IMR-90 (cell line): Measurements from ENCODE around the gene ANK3. TPM values are rescaled to one million over a fixed set of nuclear protein-coding genes. Genes with fewer than 3 reads are reported as not detected.

Experiments
- ATAC-seq: fragments of 200-7000 bp; cut with Tn5 transposase; 2 replicates; pipeline ENCODE4 v1.9.1; 2020; ENCODE audit warnings: low read depth, mild to moderate bottlenecking, moderate library complexity
- BruUV-seq: library from RNA; stranded (reverse); fragments of 400-500 nt; replicated peaks from 2 replicates; lab custom pipeline; 2021; lab: Mats Ljungman, UMichigan
- CTCF ChIA-PET: fragments of 300-600 bp; formaldehyde crosslinking; extraction: SDS; loops from one replicate; lab custom pipeline; 2021; ENCODE audit warnings: antibody characterized with exemption; lab: Yijun Ruan, JAX
- POLR2A ChIA-PET: fragments of 300-600 bp; sonication (Branson Sonifier 250); formaldehyde crosslinking; loops from one replicate; lab custom pipeline; 2022; ENCODE audit warnings: antibody characterized with exemption; ENCODE audit not compliant: unreplicated experiment; lab: Charles Lee
- DNase-seq: peaks from one replicate; pipeline ENCODE4 v3.0.0; 2013
- H2AFZ ChIP-seq: replicated peaks from 2 replicates; pipeline ENCODE3; 2013; ENCODE audit warnings: low read length, mild to moderate bottlenecking; ENCODE audit not compliant: poor library complexity
- H2AK5ac ChIP-seq: 2 replicates; pipeline ENCODE4 v1.6.1; 2013; ENCODE audit warnings: low read depth, low read length, inconsistent platforms
- H2AK9ac ChIP-seq: replicated peaks from 2 replicates; pipeline ENCODE3; 2013; ENCODE audit warnings: mild to moderate bottlenecking, low read depth, low read length, moderate library complexity; ENCODE audit not compliant: poor library complexity
- H2BK120ac ChIP-seq: 2 replicates; pipeline ENCODE4 v1.6.1; 2013; ENCODE audit warnings: low read depth, low read length, inconsistent platforms
- H2BK15ac ChIP-seq: 3 replicates; pipeline ENCODE4 v1.6.1; 2013; ENCODE audit warnings: low read depth, low read length, inconsistent platforms
- H2BK20ac ChIP-seq: 2 replicates; pipeline ENCODE4 v1.6.1; 2013; ENCODE audit warnings: low read depth, mild to moderate bottlenecking, inconsistent platforms, low read length, moderate library complexity
- H2BK5ac ChIP-seq: 2 replicates; pipeline ENCODE4 v1.6.1; 2013; ENCODE audit warnings: mild to moderate bottlenecking, low read depth, low read length, inconsistent platforms; ENCODE audit not compliant: poor library complexity, severe bottlenecking
- H3K14ac ChIP-seq: replicated peaks from 2 replicates; pipeline ENCODE4 v1.6.1; 2013; ENCODE audit warnings: low read depth, low read length, inconsistent platforms
- H3K18ac ChIP-seq: 2 replicates; pipeline ENCODE4 v1.6.1; 2013; ENCODE audit warnings: low read depth, low read length, control low read depth
- H3K23ac ChIP-seq: 2 replicates; pipeline ENCODE4 v1.6.1; 2013; ENCODE audit warnings: low read depth, low read length, inconsistent platforms
- H3K27ac ChIP-seq: 2 replicates; pipeline ENCODE4 v1.5.1; 2013; ENCODE audit warnings: mild to moderate bottlenecking, control low read depth, low read length; ENCODE audit not compliant: insufficient read depth
- H3K27me3 ChIP-seq: 2 replicates; pipeline ENCODE4 v1.6.1; 2013; ENCODE audit warnings: low read length; ENCODE audit not compliant: control insufficient read depth, insufficient read depth
- H3K36me3 ChIP-seq: 2 replicates; pipeline ENCODE4 v1.6.1; 2013; ENCODE audit warnings: low read length, mixed read lengths; ENCODE audit not compliant: control insufficient read depth, insufficient read depth
- H3K4ac ChIP-seq: 2 replicates; pipeline ENCODE4 v1.6.1; 2013; ENCODE audit warnings: low read depth, low read length, inconsistent platforms
- H3K4me1 ChIP-seq: 2 replicates; pipeline ENCODE4 v1.6.1; 2013; ENCODE audit warnings: low read length, mixed read lengths; ENCODE audit not compliant: control insufficient read depth, insufficient read depth
- H3K4me2 ChIP-seq: 2 replicates; pipeline ENCODE4 v1.6.1; 2013; ENCODE audit warnings: low read depth, mild to moderate bottlenecking, control low read depth, low read length, moderate library complexity
- H3K4me3 ChIP-seq: 2 replicates; pipeline ENCODE4 v1.5.1; 2013; ENCODE audit warnings: low read depth, mild to moderate bottlenecking, control low read depth, low read length, moderate library complexity; ENCODE audit not compliant: insufficient read depth
- H3K56ac ChIP-seq: 2 replicates; pipeline ENCODE4 v1.6.1; 2013; ENCODE audit warnings: low read length, inconsistent platforms; ENCODE audit not compliant: insufficient read depth; ENCODE audit errors: extremely low read depth
- H3K79me1 ChIP-seq, 2 experiments: 2 replicates each; pipeline ENCODE4 v1.6.1; 2013; ENCODE audit warnings: low read length in 2 of 2, inconsistent platforms in 1 of 2, low read depth in 1 of 2
- H3K9ac ChIP-seq: 2 replicates; pipeline ENCODE4 v1.6.1; 2013; ENCODE audit warnings: low read depth, low read length, control low read depth
- H3K9me1 ChIP-seq: 2 replicates; pipeline ENCODE4 v1.6.1; 2013; ENCODE audit warnings: low read length, inconsistent platforms; ENCODE audit not compliant: insufficient read depth
- H3K9me3 ChIP-seq: 2 replicates; pipeline ENCODE4 v1.6.1; 2013; ENCODE audit warnings: low read length; ENCODE audit not compliant: control insufficient read depth, insufficient read depth
- H4K20me1 ChIP-seq: 2 replicates; pipeline ENCODE4 v1.6.1; 2013; ENCODE audit warnings: low read length, inconsistent platforms; ENCODE audit not compliant: insufficient read depth
- H4K5ac ChIP-seq: 2 replicates; pipeline ENCODE4 v1.6.1; 2013; ENCODE audit warnings: mild to moderate bottlenecking, low read depth, low read length, control low read depth
- H4K8ac ChIP-seq, 2 experiments: 2 replicates each; pipeline ENCODE4 v1.6.1; 2013; ENCODE audit warnings: low read depth in 2 of 2, low read length in 2 of 2, control low read depth in 1 of 2, inconsistent platforms in 1 of 2
- H4K91ac ChIP-seq: 2 replicates; pipeline ENCODE4 v1.6.1; 2013; ENCODE audit warnings: low read depth, low read length, inconsistent platforms; ENCODE audit not compliant: insufficient read depth
- BHLHE40 ChIP-seq: fragments of 150-350 bp; IDR thresholded peaks from 2 replicates; pipeline ENCODE4 v1.6.1; 2016; ENCODE audit warnings: mild to moderate bottlenecking, low read depth, low read length
- CEBPB ChIP-seq: IDR thresholded peaks from 2 replicates; pipeline ENCODE4 v1.6.1; 2012; ENCODE audit warnings: low read depth, low read length, improper control_type of control experiment
- CHD1 ChIP-seq: IDR thresholded peaks from 2 replicates; pipeline ENCODE4 v1.6.1; 2012; ENCODE audit warnings: low read depth, low read length, improper control_type of control experiment
- CTCF ChIP-seq: conservative IDR thresholded peaks from 2 replicates; pipeline ENCODE4 v1.5.1; 2012; ENCODE audit warnings: mild to moderate bottlenecking, low read depth, low read length, improper control_type of control experiment
- ELK1 ChIP-seq: fragments of 150-350 bp; IDR thresholded peaks from 2 replicates; pipeline ENCODE4 v1.6.1; 2016; ENCODE audit warnings: low read depth, mild to moderate bottlenecking, low read length, moderate library complexity, borderline replicate concordance
- FOS ChIP-seq: fragments of 150-350 bp; IDR thresholded peaks from 2 replicates; pipeline ENCODE4 v1.6.1; 2016; ENCODE audit warnings: low read depth, low read length
- MAFK ChIP-seq: IDR thresholded peaks from 2 replicates; pipeline ENCODE4 v1.6.1; 2012; ENCODE audit warnings: low read depth, low read length, improper control_type of control experiment
- MAZ ChIP-seq: IDR thresholded peaks from 2 replicates; pipeline ENCODE4 v1.6.1; 2012; ENCODE audit warnings: low read depth, mild to moderate bottlenecking, low read length, improper control_type of control experiment, moderate library complexity, borderline replicate concordance
- MXI1 ChIP-seq: IDR thresholded peaks from 2 replicates; pipeline ENCODE4 v1.6.1; 2012; ENCODE audit warnings: low read depth, mild to moderate bottlenecking, low read length, moderate library complexity, borderline replicate concordance
- NFE2L2 ChIP-seq: fragments of 150-350 bp; IDR thresholded peaks from 2 replicates; pipeline ENCODE4 v1.6.1; 2016; ENCODE audit warnings: low read depth, mild to moderate bottlenecking, low read length
- POLR2A ChIP-seq: IDR thresholded peaks from 2 replicates; pipeline ENCODE4 v1.6.1; 2012; ENCODE audit warnings: mild to moderate bottlenecking, low read depth, low read length
- RAD21 ChIP-seq: IDR thresholded peaks from 2 replicates; pipeline ENCODE4 v1.6.1; 2012; ENCODE audit warnings: low read length, improper control_type of control experiment
- RCOR1 ChIP-seq: IDR thresholded peaks from 2 replicates; pipeline ENCODE4 v1.6.1; 2012; ENCODE audit warnings: mild to moderate bottlenecking, low read length, improper control_type of control experiment; ENCODE audit not compliant: insufficient replicate concordance
- RFX5 ChIP-seq: IDR thresholded peaks from 2 replicates; pipeline ENCODE4 v1.8.0; 2012; ENCODE audit warnings: low read depth, mild to moderate bottlenecking, low read length, moderate library complexity
- SMC3 ChIP-seq: fragments of 150-350 bp; IDR thresholded peaks from 2 replicates; pipeline ENCODE4 v1.6.1; 2016; ENCODE audit warnings: low read depth, mild to moderate bottlenecking, antibody characterized with exemption, low read length, moderate library complexity
- USF2 ChIP-seq: fragments of 150-350 bp; IDR thresholded peaks from 2 replicates; pipeline ENCODE4 v1.6.1; 2017; ENCODE audit warnings: mild to moderate bottlenecking, antibody characterized with exemption, low read length, low read depth
- WGBS, 2 experiments: methylation state at CpG; one replicate each; pipeline versions ENCODE4 v1.1.5 to v1.1.7; 2013; ENCODE audit warnings: missing lambda C conversion rate in 2 of 2; ENCODE audit not compliant: insufficient read length in 1 of 2; ENCODE audit errors: extremely low coverage in 2 of 2; 5-methylcytosine and 5-hydroxymethylcytosine counted together
- dilution Hi-C: fragments of 300-500 bp; cut with HindIII; formaldehyde crosslinking; loops from one replicate; pipeline ENCODE4 v1.14.3; 2018; ENCODE audit warnings: low sequenced_read_pairs; ENCODE audit not compliant: unreplicated experiment
- in situ Hi-C: fragments of 300-500 bp; cut with MboI; formaldehyde crosslinking; loops from 3 replicates; pipeline ENCODE4 v1.14.3; 2019; ENCODE audit warnings: low sequenced_read_pairs, inconsistent platforms, mixed read lengths
- intact Hi-C: fragments of 100-400 bp; cut with micrococcal nuclease; formaldehyde crosslinking; loops from 2 replicates; pipeline ENCODE4 v1.10.0; 2022
- polyA plus RNA-seq, 3 experiments: library from polyadenylated mRNA; depleted of rRNA; stranded (reverse); fragments of >200 nt; gene quantifications; 2 replicates each; pipeline ENCODE4 v1.2.3, GENCODE V29; 2012; ENCODE audit warnings: low replicate concordance in 1 of 3
- total RNA-seq: library from RNA; depleted of rRNA; stranded (reverse); fragments of >200 nt; gene quantifications from 2 replicates; pipeline ENCODE4 v1.2.3, GENCODE V29; 2012

ANK3 gene
- total and polyA plus RNA-seq, 2 of the 4 experiments (the other 2 are of a cell fraction), result 0.63 to 1.8 TPM

GRCh38 chr10:60135020-60135419, 254.7 kb downstream of the ANK3 start:
- ChIA-PET POLR2A (no interaction called here), CTCF (no interaction called here)
- no peak for DNase-seq
- ATAC-seq, result no peak
- Histone ChIP-seq H3K9me3 (no peaks in the 10 kb centered on the region), H2AK9ac (no peak overlapping the region), H4K20me1 (no peaks in the 10 kb centered on the region), H4K91ac (no peak overlapping the region), H3K4me3 (no peak overlapping the region), H3K79me1 (no peaks in the 10 kb centered on the region), H2BK5ac (no peak overlapping the region), H2AFZ (no peak overlapping the region), H3K18ac (no peak overlapping the region), H2BK15ac (no peak overlapping the region), H3K4ac (no peak overlapping the region), H2AK5ac (no peak overlapping the region), H3K36me3 (no peaks in the 10 kb centered on the region), H4K8ac (no peak overlapping the region), H3K23ac (no peak overlapping the region), H3K4me1 (no peaks in the 10 kb centered on the region), H3K27ac (no peak overlapping the region), H3K27me3 (peaks cover 3% of the 10 kb centered on the region), H3K9ac (no peak overlapping the region), H3K56ac (no peak overlapping the region), H3K14ac (no peak overlapping the region), H2BK20ac (no peak overlapping the region), H3K4me2 (no peak overlapping the region), H3K9me1 (no peaks in the 10 kb centered on the region), H4K5ac (no peak overlapping the region), H2BK120ac (no peak overlapping the region)
- in situ Hi-C loops (no loop called here), dilution Hi-C loops (no loop called here), intact Hi-C loops (no loop called here)
- no CpG with 5 or more reads among the region's 3 CpGs for WGBS, 2 experiments
- BruUV-seq, result no TSS peak
- TF ChIP-seq CTCF (no peak), RCOR1 (no peak), CEBPB (no peak), CHD1 (no peak), SMC3 (no peak), MAFK (no peak), FOS (no peak), MAZ (no peak), MXI1 (no peak), USF2 (no peak), NFE2L2 (no peak), RAD21 (no peak), RFX5 (no peak), POLR2A (no peak), BHLHE40 (no peak), ELK1 (no peak)
